SHP77 treated with DMSO at 0.1 percent for 48 hours (cell line): ENCODE results near the gene PLXDC1.
"Not testable (repeated sequence)": the region's sequence is repeated elsewhere in the genome, so short reads cannot be mapped to it uniquely, and the experiment has no call there.

Experiments
- DNase-seq: peaks from one replicate; lab custom pipeline; 2025; lab: John Stamatoyannopoulos, UW

PLXDC1 gene

DNA sequence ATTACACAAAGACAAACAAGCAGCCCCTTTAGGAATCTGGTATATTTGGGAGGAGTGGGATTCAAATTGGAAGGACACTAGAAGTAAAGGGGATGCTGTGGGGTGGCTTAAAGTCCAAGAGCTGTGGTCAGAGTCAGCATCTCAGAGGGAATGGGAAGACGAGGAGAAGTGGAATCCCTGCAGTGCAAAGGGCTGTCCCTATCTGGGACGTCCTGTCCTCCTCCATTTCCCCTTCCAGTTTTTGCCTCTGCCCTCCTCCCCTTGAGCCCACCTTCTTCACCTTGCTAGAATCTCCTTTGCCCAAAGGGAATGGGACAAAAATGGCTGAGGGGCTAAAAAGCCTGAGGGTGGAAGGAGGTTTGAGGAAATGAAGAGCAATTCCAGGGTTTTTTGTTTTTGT lies 4.2 kb upstream of the PLXDC1 start:
- no peak for DNase-seq

GRCh38 chr17:39153599-39154051 lies 2.2 kb upstream of the PLXDC1 start:
- DNase-seq = peak; percentile 75

DNA sequence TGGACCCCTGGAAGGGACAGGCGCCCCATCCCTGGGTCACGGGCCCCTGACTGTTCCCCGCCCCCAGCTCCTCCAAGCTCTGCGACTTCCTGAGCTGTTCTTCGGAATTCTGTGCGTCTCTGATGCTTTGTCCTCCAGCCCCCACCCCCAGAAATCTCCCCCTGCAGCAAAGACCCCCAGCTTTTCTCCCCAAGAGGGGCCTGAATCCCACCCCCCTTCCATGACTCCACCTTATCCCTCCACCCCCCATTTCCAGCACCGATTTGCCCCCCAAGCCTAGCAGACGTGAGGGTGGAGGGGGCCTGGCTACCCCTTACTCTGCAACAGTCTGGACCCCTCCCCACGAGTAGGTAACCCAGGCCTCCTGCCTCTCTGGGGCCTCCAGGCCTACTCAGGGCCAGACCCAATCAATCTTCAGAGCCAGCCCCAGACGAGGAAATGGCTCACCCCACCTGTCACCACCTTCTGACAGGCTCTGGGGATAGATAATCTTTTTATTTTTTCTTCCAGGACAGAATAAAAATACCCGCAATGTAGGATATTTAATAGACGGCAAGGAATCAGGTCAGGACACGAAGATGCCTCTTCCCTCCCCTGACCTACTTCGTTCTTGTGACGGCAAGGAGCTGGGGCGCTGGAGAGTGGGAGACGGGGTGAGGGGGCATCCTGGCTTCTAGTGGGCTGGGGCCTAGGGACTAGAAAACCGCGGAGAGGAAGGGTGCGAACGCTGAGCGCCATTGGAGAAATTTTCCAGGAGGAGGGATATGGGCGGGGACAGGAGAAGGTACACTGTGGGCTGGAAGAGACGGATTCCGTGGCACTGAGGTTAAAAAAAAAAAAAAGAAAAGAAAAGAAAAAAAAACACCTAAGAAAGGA lies 744 bp upstream of the PLXDC1 start:
- no peak for DNase-seq

GRCh38 chr17:39150795-39151149 lies 665 bp downstream of the PLXDC1 start:
- DNase-seq = no peak

DNA sequence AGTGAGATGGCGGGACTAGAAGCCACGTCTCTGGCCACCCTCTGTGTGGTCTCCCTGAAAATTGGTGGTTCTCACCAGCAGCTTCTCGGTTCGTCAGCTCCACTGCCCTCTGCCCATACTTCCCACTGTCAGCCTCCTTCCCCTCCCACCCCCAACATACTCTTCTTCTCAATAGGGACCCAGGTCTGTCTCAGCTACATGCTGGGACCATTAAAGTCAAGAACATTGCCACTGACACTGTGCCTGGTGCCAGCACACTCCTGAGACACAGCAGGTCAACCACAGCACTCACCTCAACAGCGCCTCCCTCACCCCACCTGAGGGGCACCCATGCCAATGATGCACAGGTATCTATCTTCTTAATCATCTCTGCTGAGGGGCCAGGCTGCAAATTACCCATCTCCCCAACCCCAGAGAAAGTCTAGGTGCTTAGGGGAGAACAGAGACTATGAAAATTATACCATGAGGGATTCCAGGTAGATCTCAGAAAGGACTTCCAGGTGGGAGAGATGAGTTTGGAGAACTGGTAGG lies 1.3 kb downstream of the PLXDC1 start:
- no peak for DNase-seq

DNA sequence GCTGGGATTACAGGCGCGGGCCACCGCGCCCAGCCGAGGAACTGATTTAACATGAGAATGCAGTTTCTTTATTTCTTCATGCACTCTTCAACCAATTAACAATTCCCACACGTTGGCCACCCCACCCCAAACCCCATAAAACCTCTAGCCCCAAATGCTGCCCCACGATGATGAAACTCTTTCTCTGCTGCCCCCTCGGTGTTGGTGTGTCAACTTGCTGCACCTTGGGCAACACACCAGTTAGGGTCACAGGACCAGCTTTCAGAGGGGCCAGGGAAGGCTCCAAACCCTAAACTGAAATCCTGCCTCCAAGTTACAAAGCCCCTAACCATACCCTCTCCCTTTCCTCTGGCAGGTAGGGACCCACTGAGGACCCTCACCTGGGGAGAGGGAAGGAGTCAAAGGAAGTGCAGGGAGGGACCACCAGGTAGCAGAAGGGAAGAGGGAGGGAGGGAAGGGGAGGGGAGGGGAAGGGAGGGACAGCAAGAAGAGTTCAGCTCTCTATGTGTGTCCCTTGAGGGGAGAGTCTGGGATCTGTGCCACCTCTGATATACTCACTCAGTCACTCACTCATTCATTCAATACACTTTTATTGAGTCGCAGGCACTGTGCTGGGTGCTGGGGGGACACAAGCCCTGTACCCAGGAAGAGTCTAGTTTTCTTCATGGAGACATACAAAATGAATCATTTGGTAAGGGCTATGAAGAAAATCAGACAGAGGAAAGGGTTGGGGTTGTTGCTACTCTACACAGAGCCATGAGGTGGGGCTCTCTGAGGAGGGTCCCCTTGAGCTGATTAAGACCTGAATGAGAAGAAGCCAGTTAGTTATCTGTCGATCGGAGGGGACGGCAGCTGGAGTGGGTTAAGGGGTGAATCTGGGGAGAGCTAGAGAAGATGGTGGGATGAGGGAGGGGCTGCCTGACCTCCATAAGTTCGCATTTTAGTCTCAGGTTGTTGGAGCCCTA lies 3.9 kb downstream of the PLXDC1 start:
- DNase-seq = no peak

DNA sequence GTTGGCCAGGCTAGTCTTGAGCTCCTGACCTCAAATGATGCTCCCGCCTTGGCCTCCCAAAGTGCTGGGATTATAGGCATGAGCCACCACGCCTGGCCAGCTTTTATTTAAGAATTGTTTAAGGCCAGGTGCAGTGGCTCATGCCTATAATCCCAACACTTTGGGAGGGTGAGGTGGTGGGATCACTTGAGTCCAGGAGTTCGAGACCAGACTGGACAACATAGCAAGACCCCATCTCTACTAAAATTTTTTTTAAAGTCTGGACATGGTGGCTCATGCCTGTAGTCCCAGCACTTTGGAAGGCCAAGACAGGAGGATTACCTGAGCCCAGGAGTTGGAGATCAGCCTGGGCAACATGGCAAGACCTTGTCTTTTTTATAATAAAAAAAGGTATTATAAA lies 5.2 kb downstream of the PLXDC1 start:
- no peak for DNase-seq

- DNase-seq = no peak
Observed at GRCh38 chr17:39145143-39145542, 6.3 kb downstream of the PLXDC1 start.

DNA sequence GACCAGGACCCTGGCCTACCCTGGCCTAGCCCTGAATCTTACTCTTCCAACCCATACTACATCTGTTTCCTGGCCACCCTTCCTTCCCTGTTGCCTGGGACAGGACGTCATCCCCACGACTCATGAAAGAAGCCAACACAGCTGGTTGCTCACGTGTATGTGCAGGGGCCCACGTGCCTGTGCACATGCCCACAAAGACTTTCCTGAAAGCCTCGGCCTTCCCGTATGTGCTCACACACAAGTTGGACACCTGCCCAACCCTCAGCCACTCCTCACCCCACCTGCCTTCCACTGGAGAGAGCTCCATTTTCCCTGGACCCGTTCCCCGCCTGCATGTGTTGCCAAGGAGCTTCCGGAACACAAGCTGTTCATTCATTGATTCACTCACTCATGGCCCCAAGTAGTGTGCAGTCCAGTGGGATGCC lies 7.0 kb downstream of the PLXDC1 start:
- peak; percentile 82 for DNase-seq

DNA sequence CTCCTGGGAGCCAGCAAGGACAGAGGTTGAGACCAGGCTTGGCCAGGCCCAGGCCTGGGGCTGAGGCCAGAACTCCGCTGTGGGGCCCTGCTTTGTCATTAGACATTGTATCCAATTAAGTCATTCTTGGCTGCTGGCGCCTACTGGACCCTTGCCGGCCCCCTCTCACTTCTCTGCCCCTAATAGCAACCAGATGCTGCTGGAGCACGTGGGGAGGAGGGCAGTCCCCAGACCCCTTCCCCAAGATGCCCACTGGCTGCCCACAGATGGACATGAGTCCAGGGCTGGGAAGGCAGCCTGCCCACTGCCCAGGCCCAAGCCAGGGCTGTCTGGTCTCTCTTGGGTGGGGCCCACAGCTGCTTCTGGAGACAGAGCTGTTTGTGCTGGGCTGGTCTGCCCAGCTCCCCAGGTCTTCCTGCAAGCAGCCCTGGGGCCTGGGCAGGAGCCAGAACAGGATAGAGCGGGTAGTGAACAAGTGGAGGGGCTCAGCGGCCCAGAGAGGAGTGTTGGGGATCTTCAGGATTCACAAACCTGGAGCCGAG lies 7.8 kb downstream of the PLXDC1 start:
- DNase-seq = no peak

GRCh38 chr17:39141915-39142664 lies 9.3 kb downstream of the PLXDC1 start:
- no peak for DNase-seq

- DNase-seq = no peak
Observed at GRCh38 chr17:39141294-39141693, 10.1 kb downstream of the PLXDC1 start.

- DNase-seq = no peak
Observed at GRCh38 chr17:39139561-39139960, 11.9 kb downstream of the PLXDC1 start.

- DNase-seq = no peak
Observed at GRCh38 chr17:39139161-39139511, 12.3 kb downstream of the PLXDC1 start.

DNA sequence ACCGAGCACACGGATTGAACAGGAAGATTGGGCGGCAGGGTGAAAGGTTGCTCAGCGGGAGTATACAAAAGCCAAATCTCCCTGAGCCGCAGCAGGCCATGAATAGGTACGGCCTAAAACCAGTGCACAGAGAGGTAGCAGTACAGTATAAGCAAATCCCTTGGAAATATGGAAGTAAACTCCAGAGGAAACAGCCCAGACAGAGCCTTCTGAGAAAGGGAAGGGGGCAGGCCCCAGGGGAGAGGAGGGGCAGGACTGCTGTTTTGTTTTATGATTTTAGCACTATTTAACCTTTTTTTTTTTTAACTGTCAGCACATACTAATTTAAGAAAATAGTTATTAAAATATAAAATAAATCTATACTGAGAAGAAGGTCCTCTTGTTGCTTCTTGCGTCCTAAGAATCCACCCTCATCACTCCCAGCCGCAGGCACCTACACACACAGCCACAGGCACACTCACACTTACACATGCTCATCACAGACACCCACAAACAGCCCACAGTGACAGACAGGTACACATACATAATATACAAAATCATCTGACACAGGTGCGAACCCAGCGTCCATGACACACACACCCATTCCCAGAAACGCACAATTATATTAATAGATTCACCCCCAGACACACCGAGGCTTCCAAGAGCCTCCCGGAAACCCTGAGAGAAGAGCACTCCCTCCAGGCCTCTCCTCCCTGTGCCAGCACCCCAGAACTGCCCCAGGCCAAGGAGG lies 12.8 kb downstream of the PLXDC1 start:
- DNase-seq = no peak

DNA sequence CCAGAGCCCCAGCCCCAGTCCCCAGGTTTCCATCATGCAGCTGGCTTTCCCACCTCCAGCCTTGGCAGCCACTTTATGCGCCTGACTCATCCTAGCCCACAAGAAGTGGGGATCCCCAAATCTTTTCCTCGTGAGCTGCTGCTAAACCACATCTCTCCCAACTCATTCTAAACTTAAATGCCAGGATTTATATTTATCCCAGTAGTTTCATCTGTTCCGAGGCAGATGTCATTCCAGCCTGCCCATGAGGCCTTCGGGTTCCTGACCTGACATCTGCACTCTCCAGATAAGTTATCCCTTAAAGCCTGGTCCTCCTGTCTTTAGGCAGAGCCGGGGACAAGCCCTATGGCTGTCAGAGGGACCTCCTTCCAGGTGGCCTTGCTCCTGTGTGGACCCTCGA lies 16.6 kb downstream of the PLXDC1 start:
- DNase-seq = no peak

DNA sequence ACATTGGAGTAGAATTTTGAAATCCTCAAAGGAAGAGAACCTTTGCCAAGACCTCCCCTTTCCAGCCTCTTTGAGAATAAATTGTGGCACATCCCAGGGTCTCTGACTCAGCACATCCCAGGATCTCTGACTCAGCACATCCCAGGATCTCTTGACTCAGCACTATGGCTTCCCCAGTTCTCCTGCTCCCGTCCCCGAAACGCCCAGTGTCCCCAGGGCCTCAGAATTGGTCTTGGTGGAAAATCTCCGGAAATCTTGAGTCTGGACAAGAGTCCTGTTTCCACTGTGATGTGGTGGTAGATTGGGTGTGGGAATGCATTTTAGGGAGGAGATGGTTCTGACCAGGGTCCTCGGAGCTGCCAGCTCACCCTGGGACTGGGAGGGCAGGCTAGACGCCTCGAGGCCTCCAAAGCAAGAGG lies 19.2 kb downstream of the PLXDC1 start:
- DNase-seq = no peak

- DNase-seq = no peak
Observed at GRCh38 chr17:39131616-39132015, 19.8 kb downstream of the PLXDC1 start.

- no peak for DNase-seq
Observed at GRCh38 chr17:39130205-39130604, 21.2 kb downstream of the PLXDC1 start.

DNA sequence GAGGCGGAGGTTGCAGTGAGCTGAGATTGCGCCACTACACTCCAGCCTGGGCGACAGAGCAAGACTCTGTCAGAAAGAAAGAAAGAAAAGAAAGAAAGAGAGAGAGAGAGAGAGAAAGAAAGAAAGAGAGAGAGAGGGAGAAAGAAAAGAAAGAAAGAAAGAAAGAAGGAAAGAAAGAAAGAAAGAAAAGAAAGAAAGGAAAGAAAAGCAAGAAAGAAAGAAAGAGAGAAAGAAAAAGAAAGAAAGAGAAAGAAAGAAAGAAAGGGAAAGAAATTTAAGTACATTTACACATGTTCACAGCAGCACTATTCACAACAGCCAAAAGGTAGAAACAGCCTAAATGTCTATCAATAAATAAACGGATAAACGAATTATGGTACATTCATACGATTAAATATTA lies 21.9 kb downstream of the PLXDC1 start:
- not testable (repeated sequence) for DNase-seq

DNA sequence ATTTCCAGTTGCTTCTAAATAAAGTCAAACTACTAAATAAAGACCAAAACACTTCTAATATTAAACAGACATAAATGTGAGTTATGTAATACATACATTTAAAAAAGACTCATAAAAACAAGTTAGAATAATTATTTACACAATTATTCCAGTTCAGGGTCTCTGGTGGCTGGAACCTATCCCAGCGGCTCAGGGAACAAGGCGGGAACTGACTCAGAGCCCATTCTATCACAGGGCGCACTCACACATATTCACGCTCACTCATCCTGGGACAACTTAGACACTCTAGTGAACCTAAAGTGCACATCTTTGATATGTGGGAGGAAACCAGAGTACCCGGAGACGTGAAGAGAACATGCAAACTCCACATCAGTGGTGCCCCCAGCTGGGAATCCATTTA lies 25.0 kb downstream of the PLXDC1 start:
- no peak for DNase-seq
